Liver (tissue), 9 donors: ENCODE data around the gene CD7. TPM values are rescaled to one million over a fixed set of nuclear protein-coding genes. Genes with fewer than 3 reads are reported as not detected.

Experiments used
- DNase-seq: peaks from one replicate; pipeline ENCODE4 v3.0.0-alpha.2; 2017; ENCODE audit warnings: low spot score
- H3K27ac ChIP-seq, 2 donors: one replicate each; pipeline ENCODE4 v1.7.0; 2013; ENCODE audit warnings: inconsistent platforms in 2 of 2, low read length in 2 of 2, control low read depth in 1 of 2, low read depth in 1 of 2, mild to moderate bottlenecking in 1 of 2
- H3K27me3 ChIP-seq, 4 donors: one replicate each; pipeline versions ENCODE4 v1.6.1 to v1.7.0; 2013; ENCODE audit warnings: low read length in 3 of 4, inconsistent platforms in 1 of 4, mild to moderate bottlenecking in 1 of 4, moderate library complexity in 1 of 4; ENCODE audit not compliant: control insufficient read depth in 4 of 4, insufficient read depth in 4 of 4
- H3K36me3 ChIP-seq, 4 donors: one replicate each; pipeline versions ENCODE4 v1.6.1 to v1.7.0; 2013; ENCODE audit warnings: low read length in 3 of 4, mild to moderate bottlenecking in 3 of 4, low read depth in 1 of 4, moderate library complexity in 1 of 4; ENCODE audit not compliant: control insufficient read depth in 4 of 4, insufficient read depth in 3 of 4
- H3K4me1 ChIP-seq, 4 donors: one replicate each; pipeline versions ENCODE4 v1.6.1 to v1.7.0; 2013; ENCODE audit warnings: low read length in 3 of 4, mild to moderate bottlenecking in 3 of 4, moderate library complexity in 1 of 4; ENCODE audit not compliant: control insufficient read depth in 4 of 4, insufficient read depth in 4 of 4
- H3K4me3 ChIP-seq, 3 donors: one replicate each; pipeline versions ENCODE4 v1.6.1 to v1.7.0; 2013; ENCODE audit warnings: low read length in 3 of 3, control low read depth in 1 of 3, low read depth in 1 of 3, mild to moderate bottlenecking in 1 of 3
- H3K9ac ChIP-seq, 2 donors: one replicate each; pipeline ENCODE4 v1.7.0; 2013; ENCODE audit warnings: low read length in 2 of 2, mild to moderate bottlenecking in 2 of 2, moderate library complexity in 2 of 2, control low read depth in 1 of 2, low read depth in 1 of 2
- H3K9me3 ChIP-seq, 4 donors: one replicate each; pipeline versions ENCODE4 v1.6.1 to v1.7.0; 2013; ENCODE audit warnings: low read length in 3 of 4; ENCODE audit not compliant: control insufficient read depth in 4 of 4
- FOXA1 ChIP-seq: IDR thresholded peaks from 2 replicates; pipeline ENCODE4 v1.6.1; 2016; ENCODE audit warnings: antibody characterized with exemption
- FOXA2 ChIP-seq: IDR thresholded peaks from 2 replicates; pipeline ENCODE4 v1.6.1; 2016; ENCODE audit warnings: antibody characterized with exemption
- GABPA ChIP-seq, 2 donors: IDR thresholded peaks in 1 of 2; conservative IDR thresholded peaks in 1 of 2; 2 replicates each; pipeline ENCODE4 v1.6.1; 2016; ENCODE audit warnings: antibody characterized with exemption in 2 of 2, mild to moderate bottlenecking in 1 of 2, moderate library complexity in 1 of 2
- HNF4A ChIP-seq, 2 donors: conservative IDR thresholded peaks; 2 replicates each; pipeline ENCODE4 v1.6.1; 2016; ENCODE audit warnings: antibody characterized with exemption in 2 of 2, mild to moderate bottlenecking in 2 of 2
- HNF4G ChIP-seq: IDR thresholded peaks from 2 replicates; pipeline ENCODE4 v1.6.1; 2016; ENCODE audit warnings: antibody characterized with exemption
- JUND ChIP-seq, 2 donors: IDR thresholded peaks; 2 replicates each; pipeline ENCODE4 v1.6.1; 2016; ENCODE audit warnings: antibody characterized with exemption in 2 of 2
- NR2F2 ChIP-seq: IDR thresholded peaks from 2 replicates; pipeline ENCODE4 v1.6.1; 2016; ENCODE audit warnings: antibody characterized with exemption
- RAD21 ChIP-seq, 2 donors: IDR thresholded peaks; 2 replicates each; pipeline ENCODE4 v1.6.1; 2016; ENCODE audit warnings: antibody characterized with exemption in 2 of 2, mild to moderate bottlenecking in 2 of 2
- RXRA ChIP-seq, 2 donors: IDR thresholded peaks; 2 replicates each; pipeline ENCODE4 v1.6.1; 2017 to 2018; ENCODE audit warnings: antibody characterized with exemption in 2 of 2, mild to moderate bottlenecking in 1 of 2
- SP1 ChIP-seq: IDR thresholded peaks from 2 replicates; pipeline ENCODE4 v1.6.1; 2018; ENCODE audit warnings: antibody characterized with exemption, mild to moderate bottlenecking
- TAF1 ChIP-seq: conservative IDR thresholded peaks from 2 replicates; pipeline ENCODE4 v1.6.1; 2016; ENCODE audit warnings: antibody characterized with exemption, mild to moderate bottlenecking
- YY1 ChIP-seq: IDR thresholded peaks from 2 replicates; pipeline ENCODE4 v1.6.1; 2016; ENCODE audit warnings: antibody characterized with exemption, mild to moderate bottlenecking
- WGBS: extraction: QIAGEN DNeasy Blood & Tissue Kit; methylation state at CpG from one replicate; pipeline ENCODE4 v1.1.7; 2013; 5-methylcytosine and 5-hydroxymethylcytosine counted together
- polyA plus RNA-seq, 2 donors: library from polyadenylated mRNA; stranded (reverse) in 1 of 2; unstranded in 1 of 2; fragments of 200-250 nt in 1 of 2; fragments of >200 nt in 1 of 2; fragmentation: Nextera tagmentation in 1 of 2; extraction: Ambion mirVana in 1 of 2; gene quantifications; one replicate each; pipeline versions ENCODE4 v1.2.1 to v1.2.3, GENCODE V29; 2013 to 2015
- total RNA-seq, 2 donors: library from RNA; depleted of rRNA; stranded (reverse); fragments of >200 nt; gene quantifications; one replicate each; pipeline ENCODE4 v1.2.3, GENCODE V29; 2014
- TF ChIP-seq, protein P1 (sequence below): fragments of 150-350 bp; IDR thresholded peaks from 2 replicates; pipeline ENCODE4 v1.5.1; 2017; ENCODE audit warnings: improper control_type of control experiment, low read depth, low read length; ENCODE audit not compliant: missing input control
- TF ChIP-seq, protein P2 (sequence below): IDR thresholded peaks from 2 replicates; pipeline ENCODE4 v1.6.1; 2016; ENCODE audit warnings: antibody characterized with exemption
- donor health status: healthy.
- donor health status: healthy.
- donor health status: healthy.
- donor health status: healthy.
- donor health status: healthy.

The CD7 gene
- total and polyA plus RNA-seq, 4 donors: 1.0 to 1.5 (median 1.4) TPM

DNA sequence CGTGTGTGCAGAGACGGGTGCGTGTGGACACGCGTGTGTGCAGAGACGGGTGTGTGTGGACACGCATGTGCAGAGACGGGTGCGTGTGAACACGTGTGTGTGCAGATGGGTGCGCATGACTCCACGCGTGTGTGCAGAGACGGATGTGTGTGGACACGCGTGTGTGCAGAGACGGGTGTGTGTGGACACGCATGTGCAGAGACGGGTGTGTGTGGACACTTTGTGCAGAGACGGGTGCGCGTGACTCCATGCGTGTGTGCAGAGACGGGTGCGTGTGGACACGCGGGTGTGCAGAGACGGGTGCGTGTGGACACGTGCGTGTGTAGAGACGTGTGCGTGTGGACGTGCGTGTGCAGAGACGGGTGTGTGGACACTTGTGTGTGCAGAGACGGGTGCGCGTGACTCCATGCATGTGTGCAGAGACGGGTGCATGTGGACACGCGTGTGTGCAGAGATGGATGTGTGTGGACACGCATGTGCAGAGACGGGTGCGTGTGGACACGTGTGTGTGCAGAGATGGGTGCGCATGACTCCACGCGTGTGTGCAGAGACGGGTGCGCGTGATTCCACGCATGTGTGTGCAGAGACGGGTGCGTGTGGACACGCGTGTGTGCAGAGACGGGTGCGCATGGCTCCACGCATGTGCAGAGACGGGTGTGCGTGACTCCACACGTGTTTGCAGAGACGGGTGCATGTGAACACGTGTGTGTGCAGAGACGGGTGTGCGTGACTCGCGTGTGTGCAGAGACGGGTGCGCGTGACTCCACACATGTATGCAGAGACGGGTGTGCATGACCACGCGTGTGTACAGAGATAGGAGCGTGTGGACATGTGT, 1.6 kb upstream of the CD7 start:
- Histone ChIP-seq H3K4me3 (no peak overlapping the region), H3K4me1 (peaks cover 4 to 13% (median 8%) of the 10 kb centered on the region in 4 donors), H3K9me3 (no peaks in the 10 kb centered on the region), H3K9ac (no peak overlapping the region), H3K27ac (no peak overlapping the region), H3K36me3 (peaks cover 0 to 1% (median 0%) of the 10 kb centered on the region in 4 donors), H3K27me3 (no peaks in the 10 kb centered on the region)
- DNase-seq: no peak
- TF ChIP-seq FOXA2 (no peak), HNF4G (no peak), RAD21 (IDR thresholded peaks at IDR 0.05) (no peak), YY1 (no peak), GABPA (IDR thresholded peaks at IDR 0.05 in 1 of 2, conservative IDR thresholded peaks at IDR 0.05 in 1 of 2) (no peak), NR2F2 (no peak), TAF1 (no peak), RXRA (IDR thresholded peaks at IDR 0.05) (no peak)
- WGBS: 95% methylated on average over 76 of the region's 76 CpGs

DNA sequence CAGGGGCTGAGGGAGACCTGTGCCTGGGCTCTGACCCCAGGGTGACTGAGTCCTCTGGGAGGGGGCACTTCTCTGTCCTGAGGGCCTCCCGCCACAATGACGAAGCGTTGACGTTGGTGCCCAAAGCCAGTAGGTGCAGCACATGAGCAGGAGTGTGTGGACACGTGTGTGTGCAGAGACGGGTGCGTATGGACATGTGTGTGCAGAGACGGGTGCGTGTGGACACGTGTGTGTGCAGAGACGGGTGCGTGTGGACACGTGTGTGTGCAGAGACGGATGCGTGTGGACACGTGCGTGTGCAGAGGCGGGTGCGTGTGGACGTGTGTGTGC, 726 bp upstream of the CD7 start:
- Histone ChIP-seq H3K27me3 (no peaks in the 10 kb centered on the region), H3K4me1 (peaks cover 4 to 13% (median 8%) of the 10 kb centered on the region in 4 donors), H3K9ac (no peak overlapping the region), H3K36me3 (peaks cover 0 to 1% (median 0%) of the 10 kb centered on the region in 4 donors), H3K9me3 (no peaks in the 10 kb centered on the region), H3K4me3 (no peak overlapping the region), H3K27ac (no peak overlapping the region)
- WGBS: 96% methylated on average over 20 of the region's 20 CpGs
- DNase-seq: no peak
- TF ChIP-seq, protein P1, sequence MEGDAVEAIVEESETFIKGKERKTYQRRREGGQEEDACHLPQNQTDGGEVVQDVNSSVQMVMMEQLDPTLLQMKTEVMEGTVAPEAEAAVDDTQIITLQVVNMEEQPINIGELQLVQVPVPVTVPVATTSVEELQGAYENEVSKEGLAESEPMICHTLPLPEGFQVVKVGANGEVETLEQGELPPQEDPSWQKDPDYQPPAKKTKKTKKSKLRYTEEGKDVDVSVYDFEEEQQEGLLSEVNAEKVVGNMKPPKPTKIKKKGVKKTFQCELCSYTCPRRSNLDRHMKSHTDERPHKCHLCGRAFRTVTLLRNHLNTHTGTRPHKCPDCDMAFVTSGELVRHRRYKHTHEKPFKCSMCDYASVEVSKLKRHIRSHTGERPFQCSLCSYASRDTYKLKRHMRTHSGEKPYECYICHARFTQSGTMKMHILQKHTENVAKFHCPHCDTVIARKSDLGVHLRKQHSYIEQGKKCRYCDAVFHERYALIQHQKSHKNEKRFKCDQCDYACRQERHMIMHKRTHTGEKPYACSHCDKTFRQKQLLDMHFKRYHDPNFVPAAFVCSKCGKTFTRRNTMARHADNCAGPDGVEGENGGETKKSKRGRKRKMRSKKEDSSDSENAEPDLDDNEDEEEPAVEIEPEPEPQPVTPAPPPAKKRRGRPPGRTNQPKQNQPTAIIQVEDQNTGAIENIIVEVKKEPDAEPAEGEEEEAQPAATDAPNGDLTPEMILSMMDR: no peak
- no peak for TF ChIP-seq FOXA1
- TF ChIP-seq YY1: no peak
- TF ChIP-seq FOXA2: no peak
- TF ChIP-seq RXRA (IDR thresholded peaks at IDR 0.05): no peak
- no peak for TF ChIP-seq SP1
- TF ChIP-seq NR2F2: no peak
- TF ChIP-seq RAD21 (IDR thresholded peaks at IDR 0.05): no peak
- TF ChIP-seq HNF4A (conservative IDR thresholded peaks at IDR 0.05): no peak
- TF ChIP-seq, protein P2, sequence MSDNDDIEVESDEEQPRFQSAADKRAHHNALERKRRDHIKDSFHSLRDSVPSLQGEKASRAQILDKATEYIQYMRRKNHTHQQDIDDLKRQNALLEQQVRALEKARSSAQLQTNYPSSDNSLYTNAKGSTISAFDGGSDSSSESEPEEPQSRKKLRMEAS: no peak

DNA sequence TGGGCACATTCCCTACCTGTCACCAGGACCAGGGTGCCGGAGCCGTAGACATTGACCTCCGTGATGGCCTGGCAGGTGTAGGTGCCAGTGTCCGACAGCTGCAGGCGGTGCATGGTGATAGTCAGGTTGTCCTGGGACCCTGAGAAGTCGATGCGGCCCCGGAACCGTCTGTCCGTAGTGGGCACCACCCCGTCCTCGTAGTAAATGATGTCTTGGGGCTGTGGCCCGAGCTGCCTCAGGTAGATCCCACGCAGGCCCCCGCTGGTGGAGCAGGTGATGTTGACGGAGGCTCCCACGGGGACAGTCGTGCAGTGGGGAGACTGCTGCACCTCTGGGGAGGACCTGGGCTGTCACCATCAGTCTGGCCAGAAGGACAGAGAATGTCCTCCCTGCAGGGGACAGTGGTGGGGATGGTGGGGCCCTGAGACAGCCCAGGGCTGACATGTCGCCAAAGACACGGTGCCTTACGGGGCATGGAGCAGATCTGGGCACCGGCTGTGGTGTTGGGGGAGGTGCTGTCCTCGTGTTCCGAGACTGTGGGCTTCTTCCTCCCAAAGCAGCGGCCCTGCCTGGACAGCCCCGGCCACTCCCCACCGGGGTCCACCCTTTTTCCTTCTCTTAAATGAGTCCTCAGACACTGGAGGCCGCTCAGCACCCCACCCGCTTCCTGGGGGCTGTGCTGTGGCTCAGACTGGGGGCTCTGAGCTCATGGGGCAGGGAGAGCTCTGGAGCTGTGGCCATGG, 586 bp downstream of the CD7 start:
- H3K4me1 ChIP-seq: peaks cover 4 to 13% (median 8%) of the 10 kb centered on the region in 4 donors
- peaks cover 0 to 1% (median 0%) of the 10 kb centered on the region in 4 donors for H3K36me3 ChIP-seq
- no peaks in the 10 kb centered on the region for H3K9me3 ChIP-seq
- H3K9ac ChIP-seq: no peak overlapping the region
- 85% methylated on average over 29 of the region's 29 CpGs for WGBS
- peak overlapping the region in 1 of 3 donors; percentile 1 for H3K4me3 ChIP-seq
- TF ChIP-seq, protein P2: no peak
- TF ChIP-seq YY1 (no peak), JUND (IDR thresholded peaks at IDR 0.05) (no peak), SP1 (no peak), HNF4G (no peak), FOXA1 (no peak), NR2F2 (no peak)
- TF ChIP-seq, protein P1: no peak
- DNase-seq: no peak
- no peaks in the 10 kb centered on the region for H3K27me3 ChIP-seq
- H3K27ac ChIP-seq: no peak overlapping the region
